ENCODE data around the gene DPYD. TPM values are rescaled to one million over a fixed set of nuclear protein-coding genes. Genes with fewer than 3 reads are reported as not detected.

The DPYD gene
- total and polyA plus RNA-seq, 12 donors, result 4.1 to 22.0 (median 7.0) TPM

- DNase-seq (no peak), ATAC-seq (peak; percentile 23 to 92 (median 81))
- no peaks in the 10 kb centered on the region for H3K27me3 ChIP-seq
- peak overlapping the region in 5 of 10 donors; percentile 12 to 60 (median 47) for H3K27ac ChIP-seq
- WGBS, 2 donors, result 25 to 60% methylated on average over 1 of the region's 1 CpG
- peaks cover 0 to 18% (median 8%) of the 10 kb centered on the region in 11 donors for H3K9me3 ChIP-seq
- no peak for TF ChIP-seq CTCF (IDR thresholded peaks at IDR 0.05)
- H3K4me3 ChIP-seq, result no peak overlapping the region
- peaks cover 0 to 5% (median 0%) of the 10 kb centered on the region in 9 donors for H3K36me3 ChIP-seq
- intact Hi-C loops (cut with DNase I), result loop anchor here in 2 of 10 donors (5.0 kb wide), 1 partner anchor 46 kb away; no protein-coding TSS in a partner anchor
- peaks cover 0 to 20% (median 8%) of the 10 kb centered on the region in 9 donors for H3K4me1 ChIP-seq
Observed at GRCh38 chr1:97507863-97508262, 413.0 kb downstream of the DPYD start.

GRCh38 chr1:97506368-97506767 lies 414.5 kb downstream of the DPYD start:
- intact Hi-C loops (cut with DNase I), result loop anchor here in 2 of 10 donors (5.0 kb wide), 1 partner anchor 44 kb away; no protein-coding TSS in a partner anchor
- 86 to 92% methylated on average over 1 of the region's 1 CpG for WGBS, 2 donors
- no peak for ATAC-seq

GRCh38 chr1:97505816-97506215 lies 415.0 kb downstream of the DPYD start:
- peaks cover 0 to 15% (median 8%) of the 10 kb centered on the region in 11 donors for H3K9me3 ChIP-seq
- DNase-seq, result no peak
- no peak for ATAC-seq
- peaks cover 0 to 20% (median 8%) of the 10 kb centered on the region in 9 donors for H3K4me1 ChIP-seq
- no peak for TF ChIP-seq CTCF (IDR thresholded peaks at IDR 0.05)
- no peaks in the 10 kb centered on the region for H3K27me3 ChIP-seq
- intact Hi-C loops (cut with DNase I), result loop anchor here in 2 of 10 donors (5.0 kb wide), 1 partner anchor 44 kb away; no protein-coding TSS in a partner anchor
- peaks cover 0 to 5% (median 0%) of the 10 kb centered on the region in 9 donors for H3K36me3 ChIP-seq
- H3K4me3 ChIP-seq, result no peak overlapping the region
- no peak overlapping the region for H3K27ac ChIP-seq
- 95 to 100% methylated on average over 1 of the region's 1 CpG for WGBS, 2 donors

More at GRCh38 chr1:97506368-97506767, 414.5 kb downstream of the DPYD start:
- Histone ChIP-seq H3K27ac (no peak overlapping the region), H3K36me3 (peaks cover 0 to 5% (median 0%) of the 10 kb centered on the region in 9 donors), H3K4me3 (no peak overlapping the region), H3K4me1 (peaks cover 0 to 20% (median 8%) of the 10 kb centered on the region in 9 donors), H3K27me3 (no peaks in the 10 kb centered on the region), H3K9me3 (peaks cover 0 to 18% (median 8%) of the 10 kb centered on the region in 11 donors)
- TF ChIP-seq CTCF (IDR thresholded peaks at IDR 0.05), result no peak
- no peak for DNase-seq

GRCh38 chr1:97505289-97505688 lies 415.5 kb downstream of the DPYD start:
- no peak for ATAC-seq
- Histone ChIP-seq H3K36me3 (peaks cover 0 to 4% (median 0%) of the 10 kb centered on the region in 9 donors), H3K27me3 (no peaks in the 10 kb centered on the region), H3K4me1 (peaks cover 0 to 20% (median 8%) of the 10 kb centered on the region in 9 donors), H3K9me3 (peaks cover 0 to 10% (median 4%) of the 10 kb centered on the region in 11 donors), H3K4me3 (no peak overlapping the region), H3K27ac (no peak overlapping the region)
- intact Hi-C loops (cut with DNase I), result loop anchor here in 2 of 10 donors (5.0 kb wide), 1 partner anchor 43 kb away; no protein-coding TSS in a partner anchor
- WGBS, 2 donors, result 95 to 98% methylated on average over 3 of the region's 3 CpGs
- no peak for TF ChIP-seq CTCF (IDR thresholded peaks at IDR 0.05)
- DNase-seq, result no peak

All from heart right ventricle (tissue), 16 donors.